Cardiac septum (tissue), 1 donor: ENCODE results near the gene PCK1. TPM values are rescaled to one million over a fixed set of nuclear protein-coding genes. Genes with fewer than 3 reads are reported as not detected.
A peak's percentile ranks its signal among the peaks of the same experiment; 100 is the strongest.

Experiments
- DNase-seq: peaks from one replicate; pipeline ENCODE4 v3.0.0-alpha.2; 2020; ENCODE audit warnings: low spot score
- intact Hi-C: fragments of 100-400 bp; cut with DNase I; formaldehyde crosslinking; loops from one replicate; pipeline ENCODE4 v1.14.0; 2022
- total RNA-seq: library from RNA; stranded (reverse); fragmentation: NEBNext Ultra II Directional; extraction: Animal tissue kit (Norgen Biotek cat#: 25700); gene quantifications from one replicate; pipeline ENCODE4 v1.2.1, GENCODE V29; 2021
- donor health status: DM: no; HTN: no; CAD: no.

The PCK1 gene
- total RNA-seq, 1 donor from 2014 or later: 0.48 TPM

- no peak for DNase-seq
- intact Hi-C loops: loop anchor here (1.0 to 2.0 kb wide), 3 partner anchors 81 to 615 kb away; no protein-coding TSS in a partner anchor
These were observed 34.4 kb downstream of the PCK1 start for GRCh38 chr20:57595041-57596030.

- intact Hi-C loops: loop anchor here (1.0 to 2.0 kb wide), 2 partner anchors 583 to 614 kb away; no protein-coding TSS in a partner anchor
These were observed 35.4 kb downstream of the PCK1 start for GRCh38 chr20:57596358-57596757.

DNA sequence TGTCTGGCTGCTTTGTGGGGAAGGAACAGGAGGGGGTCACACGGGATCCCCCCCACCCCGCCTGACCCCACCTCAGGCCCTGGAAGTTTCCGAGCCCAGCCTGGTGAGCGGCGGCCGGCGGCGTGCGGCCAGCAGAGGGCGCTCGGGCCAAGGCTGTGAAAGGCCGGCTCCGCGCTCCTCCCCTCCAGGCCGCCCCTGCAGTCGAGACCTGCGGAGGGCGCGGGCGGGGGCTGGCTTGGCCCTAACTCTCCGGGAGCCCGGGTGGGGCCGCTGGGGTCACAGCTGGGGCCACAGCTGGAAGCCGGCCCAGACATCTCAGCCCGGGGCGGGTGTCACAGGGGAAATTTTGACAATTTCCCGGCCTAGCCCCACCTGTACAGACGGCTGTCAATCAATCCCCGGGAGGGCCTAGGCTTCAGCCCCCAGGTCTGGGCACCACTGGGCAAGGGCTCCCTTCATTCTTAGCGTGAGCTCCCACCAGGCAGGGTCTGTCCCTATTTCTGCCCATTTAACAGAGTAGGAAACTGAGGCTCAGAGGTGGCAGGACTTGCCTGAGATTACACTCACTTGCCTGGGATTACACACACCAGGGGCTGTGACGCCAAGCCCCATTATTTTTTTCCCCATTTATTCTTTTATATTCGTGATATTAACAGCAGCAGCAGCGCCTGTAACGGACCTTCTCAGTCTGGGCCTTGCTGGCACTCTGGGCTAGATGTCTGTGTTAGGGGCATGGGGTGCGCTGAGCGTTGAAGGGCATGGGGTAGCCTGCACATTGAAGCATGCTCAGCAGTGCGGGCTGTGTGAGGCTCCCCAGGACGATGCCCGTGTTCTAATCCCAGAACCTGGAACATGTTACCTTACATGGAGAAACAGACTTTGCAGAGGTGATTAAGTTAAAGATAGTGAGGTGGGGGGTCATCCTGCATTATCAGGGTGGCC, 36.4 kb downstream of the PCK1 start:
- peak; percentile 88 for DNase-seq

More at GRCh38 chr20:57596358-57596757, 35.4 kb downstream of the PCK1 start:
- DNase-seq: no peak

GRCh38 chr20:57598060-57598459, 37.1 kb downstream of the PCK1 start:
- intact Hi-C loops: no loop called here

More for the DNA sequence above, 36.4 kb downstream of the PCK1 start:
- intact Hi-C loops: loop anchor here (1.0 to 2.0 kb wide), 2 partner anchors 582 to 614 kb away; no protein-coding TSS in a partner anchor

GRCh38 chr20:57598491-57598890, 37.6 kb downstream of the PCK1 start:
- no peak for DNase-seq
- intact Hi-C loops: no loop called here

More at GRCh38 chr20:57598060-57598459, 37.1 kb downstream of the PCK1 start:
- DNase-seq: no peak

DNA sequence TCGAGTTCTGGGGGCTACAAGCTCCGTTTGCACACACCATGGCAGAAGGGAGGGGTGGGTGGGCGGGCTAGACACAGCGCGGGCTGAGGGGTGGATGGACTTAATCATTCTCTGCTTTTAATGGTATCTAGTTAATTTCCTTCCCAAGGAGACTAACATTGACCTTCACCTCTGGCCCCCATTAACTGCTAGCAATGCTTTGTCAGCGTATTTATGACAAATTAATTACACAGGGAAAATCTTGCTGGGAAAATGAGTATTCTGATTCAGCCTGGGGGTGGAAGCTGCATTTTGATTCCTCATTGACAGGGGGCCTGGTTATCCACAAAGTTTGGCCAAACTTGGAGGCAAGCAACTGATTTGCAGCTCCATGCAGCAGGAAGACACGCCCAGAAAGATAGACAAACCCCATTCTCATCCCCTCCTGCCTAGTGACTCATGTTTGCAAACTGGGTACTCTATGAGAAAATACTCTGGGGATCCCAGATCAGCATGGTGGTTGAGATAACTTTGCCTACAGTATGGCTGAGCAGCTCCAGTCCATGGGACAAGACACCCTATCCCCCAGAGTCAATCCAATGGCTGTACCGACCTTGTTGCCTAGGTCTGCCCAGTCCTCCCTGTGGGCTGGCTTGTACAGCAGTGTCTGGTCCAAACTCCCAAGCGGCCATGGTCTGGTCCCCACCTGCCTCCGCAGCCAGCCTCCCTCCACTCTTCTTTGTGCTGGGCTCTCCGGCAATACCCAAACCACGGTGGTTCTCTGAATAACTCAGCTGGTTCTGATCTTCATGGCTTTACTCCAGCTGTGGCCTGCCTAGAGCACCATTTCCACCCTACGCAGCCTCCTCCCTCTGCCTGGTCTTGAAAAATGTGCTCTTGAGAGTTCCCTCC, 39.7 kb downstream of the PCK1 start:
- DNase-seq: no peak
- intact Hi-C loops: no loop called here

DNA sequence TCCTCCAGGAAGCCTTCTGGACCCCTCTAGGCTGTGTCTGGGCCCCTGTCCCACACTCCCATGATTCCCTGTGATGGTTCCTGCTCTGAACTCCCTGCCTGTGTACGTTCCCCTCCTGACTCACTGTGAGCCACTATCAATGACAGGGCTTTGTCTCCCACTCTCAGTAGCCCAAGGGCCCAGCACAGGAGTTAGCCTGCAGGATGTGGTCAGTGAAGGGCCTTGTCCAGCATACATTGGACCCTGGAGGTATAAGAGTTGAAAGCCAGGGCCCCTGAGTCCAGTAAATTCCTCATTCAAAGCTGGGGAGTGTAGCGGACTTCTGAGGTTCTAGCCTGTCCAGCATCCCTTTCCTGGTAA, 40.3 kb downstream of the PCK1 start:
- intact Hi-C loops: no loop called here
- DNase-seq: no peak

- no peak for DNase-seq
- intact Hi-C loops: no loop called here
These were observed 40.8 kb downstream of the PCK1 start for GRCh38 chr20:57601737-57602136.

- DNase-seq: no peak
- intact Hi-C loops: no loop called here
These were observed 42.2 kb downstream of the PCK1 start for GRCh38 chr20:57603120-57603519.

GRCh38 chr20:57605045-57605444, 44.1 kb downstream of the PCK1 start:
- no peak for DNase-seq
- intact Hi-C loops: no loop called here

- no peak for DNase-seq
- intact Hi-C loops: no loop called here
These were observed 45.0 kb downstream of the PCK1 start for GRCh38 chr20:57605878-57606277.

GRCh38 chr20:57608516-57608915, 47.6 kb downstream of the PCK1 start:
- intact Hi-C loops: no loop called here
- DNase-seq: peak; percentile 43

- DNase-seq: peak; percentile 63
- intact Hi-C loops: no loop called here
These were observed 48.4 kb downstream of the PCK1 start for GRCh38 chr20:57609086-57609841.

DNA sequence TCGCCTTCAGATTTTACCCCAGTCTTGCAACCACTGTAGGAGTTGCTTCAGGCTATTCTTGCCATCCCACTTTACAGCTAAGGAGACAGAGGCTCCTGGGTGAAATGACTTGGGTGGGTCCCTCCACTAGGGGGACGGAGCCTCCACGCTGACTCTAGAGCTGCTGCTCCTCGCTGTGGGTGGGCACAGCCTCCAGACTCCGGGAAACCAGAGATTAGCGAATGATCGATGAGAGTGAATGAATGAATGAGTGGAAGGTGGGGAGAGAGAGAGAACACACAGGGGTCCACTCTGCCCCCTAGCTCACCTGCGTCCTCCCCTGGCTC, 48.9 kb downstream of the PCK1 start:
- DNase-seq: peak; percentile 54
- intact Hi-C loops: no loop called here

GRCh38 chr20:57610261-57610952, 49.5 kb downstream of the PCK1 start:
- peak; percentile 63 for DNase-seq
- intact Hi-C loops: no loop called here

GRCh38 chr20:57611586-57612311, 50.8 kb downstream of the PCK1 start:
- peak; percentile 36 for DNase-seq
- intact Hi-C loops: no loop called here

DNA sequence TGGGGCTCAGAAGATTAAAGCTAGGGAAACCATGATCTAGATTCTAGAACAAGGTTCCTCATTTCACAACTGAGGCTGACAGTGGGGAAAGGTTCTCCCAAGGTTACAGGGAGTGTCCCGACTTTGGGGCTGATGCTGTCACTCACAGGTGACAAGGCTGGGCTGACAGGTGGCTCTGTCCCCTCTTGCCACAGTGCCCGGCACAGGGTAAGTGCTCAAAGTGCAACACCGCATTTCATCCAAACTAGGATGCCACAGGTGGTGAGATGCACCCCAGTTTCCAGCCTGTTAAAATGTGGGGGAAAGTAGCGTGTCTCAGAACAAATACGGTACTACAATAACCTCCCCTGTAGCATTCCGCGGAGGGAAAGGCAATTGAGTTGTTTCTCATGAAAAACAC, 51.5 kb downstream of the PCK1 start:
- DNase-seq: no peak
- intact Hi-C loops: no loop called here
